NB4 (cell line): Measurements from ENCODE around the gene TP53TG5.

Experiments
- CTCF ChIP-seq: IDR thresholded peaks from one replicate; pipeline ENCODE4 v1.5.1; 2012; ENCODE audit warnings: low read depth, low read length
- MAX ChIP-seq: IDR thresholded peaks from 2 replicates; pipeline ENCODE4 v1.6.1; 2011; ENCODE audit warnings: low read depth, low read length
- POLR2A ChIP-seq: IDR thresholded peaks from 2 replicates; pipeline ENCODE4 v1.6.1; 2011; ENCODE audit warnings: mild to moderate bottlenecking; ENCODE audit not compliant: insufficient read length; ENCODE audit errors: extremely low read depth

GRCh38 chr20:45409521-45410272 is 31.6 kb upstream of the TP53TG5 start:
- TF ChIP-seq POLR2A (no peak), CTCF (no peak), MAX (no peak)
